ENCODE data around the gene TNS3. TPM values are rescaled to one million over a fixed set of nuclear protein-coding genes. Genes with fewer than 3 reads are reported as not detected.

The TNS3 gene
- total and polyA plus RNA-seq, 10 of the 15 experiments (the other 5 are each of a cell fraction or from before 2014, with no cell fraction given): 0.27 to 2.7 (median 0.79) TPM

GRCh38 chr7:47389171-47389922 is 192.6 kb downstream of the TNS3 start:
- Histone ChIP-seq H3K36me3 (ENCODE audit: control insufficient read depth in 2 of 2, insufficient read depth in 2 of 2, low read length in 1 of 2) (no peaks in the 10 kb centered on the region), H4K20me1 (ENCODE audit: control insufficient read depth, insufficient read depth) (no peaks in the 10 kb centered on the region), H3K4me3 (no peak overlapping the region), H3K27ac (ENCODE audit: control insufficient read depth, insufficient read depth) (no peak overlapping the region), H3K27me3 (replicated peaks in 1 of 2; ENCODE audit: control insufficient read depth in 2 of 2, insufficient read depth in 2 of 2, low read length in 1 of 2) (no peaks in the 10 kb centered on the region; a peak in 1 of 4 replicates), H3K9me3 (replicated peaks; ENCODE audit: control insufficient read depth, insufficient read depth, low read length) (no peaks in the 10 kb centered on the region), H3K4me2 (ENCODE audit: control insufficient read depth, insufficient read depth) (no peak overlapping the region), H3K79me2 (ENCODE audit: control insufficient read depth, insufficient read depth, low read length) (no peaks in the 10 kb centered on the region), H3K9ac (ENCODE audit: control insufficient read depth, insufficient read depth, low read length) (no peak overlapping the region), H2AFZ (ENCODE audit: control insufficient read depth, low read depth, low read length) (no peak overlapping the region), H3K4me1 (ENCODE audit: control insufficient read depth, insufficient read depth, low read length) (no peaks in the 10 kb centered on the region)
- in situ Hi-C loops (cut with MboI) (no loop called here), intact Hi-C loops (cut with micrococcal nuclease; ENCODE audit: unreplicated experiment) (no loop called here)
- DNase-seq (ENCODE audit: low read depth, low spot score) (no peak), ATAC-seq (no peak), FAIRE-seq (no peak)
- TF ChIP-seq ZNF274 (IDR thresholded peaks at IDR 0.05; ENCODE audit: insufficient read depth, insufficient read length) (no peak), PKNOX1 (IDR thresholded peaks at IDR 0.05) (no peak), RELA (IDR thresholded peaks at IDR 0.05; ENCODE audit: borderline replicate concordance, partially characterized antibody) (no peak), NRF1 (conservative IDR thresholded peaks at IDR 0.05; ENCODE audit: low read depth, low read length) (no peak)
- SMC1A ChIA-PET (ENCODE audit: uncharacterized antibody, unreplicated experiment): no interaction called here
- WGBS (ENCODE audit: insufficient coverage, insufficient replicate concordance, low lambda C conversion rate, missing lambda C conversion rate): 51% methylated on average over 16 of the region's 16 CpGs
- POLR2A ChIA-PET: no interaction called here
- CTCF ChIA-PET: no interaction called here
- RAD21 ChIA-PET (ENCODE audit: unreplicated experiment): no interaction called here
- BruUV-seq (replicated peaks): no TSS peak

- WGBS (ENCODE audit: insufficient coverage, insufficient replicate concordance, low lambda C conversion rate, missing lambda C conversion rate): 49% methylated on average over 5 of the region's 5 CpGs
- FAIRE-seq (no peak), DNase-seq (ENCODE audit: low read depth, low spot score) (no peak), ATAC-seq (no peak)
- Histone ChIP-seq H3K27me3 (replicated peaks in 1 of 2; ENCODE audit: control insufficient read depth in 2 of 2, insufficient read depth in 2 of 2, low read length in 1 of 2) (no peaks in the 10 kb centered on the region; a peak in 1 of 4 replicates), H3K4me1 (ENCODE audit: control insufficient read depth, insufficient read depth, low read length) (no peaks in the 10 kb centered on the region; the same call in 1 of the 2 replicates), H3K9ac (ENCODE audit: control insufficient read depth, insufficient read depth, low read length) (no peak overlapping the region), H3K36me3 (ENCODE audit: control insufficient read depth in 2 of 2, insufficient read depth in 2 of 2, low read length in 1 of 2) (no peaks in the 10 kb centered on the region), H4K20me1 (ENCODE audit: control insufficient read depth, insufficient read depth) (no peaks in the 10 kb centered on the region), H3K4me3 (no peak overlapping the region), H3K4me2 (ENCODE audit: control insufficient read depth, insufficient read depth) (no peak overlapping the region), H2AFZ (ENCODE audit: control insufficient read depth, low read depth, low read length) (no peak overlapping the region), H3K9me3 (replicated peaks; ENCODE audit: control insufficient read depth, insufficient read depth, low read length) (no peaks in the 10 kb centered on the region), H3K27ac (ENCODE audit: control insufficient read depth, insufficient read depth) (no peak overlapping the region), H3K79me2 (ENCODE audit: control insufficient read depth, insufficient read depth, low read length) (no peaks in the 10 kb centered on the region)
- POLR2A ChIA-PET: no interaction called here
- BruUV-seq (replicated peaks): no TSS peak
- in situ Hi-C loops (cut with MboI) (no loop called here), intact Hi-C loops (cut with micrococcal nuclease; ENCODE audit: unreplicated experiment) (no loop called here)
- SMC1A ChIA-PET (ENCODE audit: uncharacterized antibody, unreplicated experiment): no interaction called here
- RAD21 ChIA-PET (ENCODE audit: unreplicated experiment): no interaction called here
- CTCF ChIA-PET: no interaction called here
- TF ChIP-seq REST (IDR thresholded peaks at IDR 0.05; ENCODE audit: low read depth, low read length) (no peak), CREM (IDR thresholded peaks at IDR 0.05; ENCODE audit: low read depth) (no peak), KAT2A (conservative IDR thresholded peaks at IDR 0.05; ENCODE audit: control insufficient read depth, low read depth, low read length) (no peak), RFX5 (IDR thresholded peaks at IDR 0.05; ENCODE audit: low read depth, low read length) (no peak), KDM1A (IDR thresholded peaks at IDR 0.05; ENCODE audit: borderline replicate concordance) (no peak), ESRRA (IDR thresholded peaks at IDR 0.05; ENCODE audit: low read length) (no peak), ZNF24 (IDR thresholded peaks at IDR 0.05) (no peak), MEF2B (IDR thresholded peaks at IDR 0.05; ENCODE audit: partially characterized antibody, poor library complexity, severe bottlenecking) (no peak), MTA3 (IDR thresholded peaks at IDR 0.05; ENCODE audit: borderline replicate concordance, low read length) (no peak), ATF7 (IDR thresholded peaks at IDR 0.05; ENCODE audit: low read depth) (no peak), FOXK2 (IDR thresholded peaks at IDR 0.05) (no peak)
Measured at GRCh38 chr7:47387506-47387905, 194.4 kb downstream of the TNS3 start.

Measured in GM12878 (cell line).